Coronary artery (tissue), 2 donors: Measurements from ENCODE around the gene FURIN.
A peak's percentile ranks its signal among the peaks of the same experiment; 100 is the strongest.

Experiments used
- DNase-seq: peaks from one replicate; pipeline ENCODE4 v3.0.0-alpha.2; 2017; ENCODE audit warnings: low spot score
- H3K27ac ChIP-seq, 2 donors: fragments of 200-600 bp; sonication (generic); one replicate each; pipeline ENCODE4 v1.5.1; 2016 to 2019
- H3K4me3 ChIP-seq: fragments of 200-600 bp; sonication (generic); 2 replicates; pipeline ENCODE4 v1.5.1; 2016; ENCODE audit warnings: mild to moderate bottlenecking, moderate library complexity
- CTCF ChIP-seq: fragments of 200-600 bp; sonication (generic); IDR thresholded peaks from one replicate; pipeline ENCODE4 v1.5.1; 2019; ENCODE audit warnings: antibody characterized with exemption

Gene FURIN

GRCh38 chr15:90932660-90932991 is 64.2 kb downstream of the FURIN start:
- Histone ChIP-seq H3K4me3 (peak overlapping the region; percentile 97), H3K27ac (peak overlapping the region; percentile 59 to 96)
- TF ChIP-seq CTCF: no peak
- DNase-seq: no peak
